Sigmoid colon (tissue), 4 donors: ENCODE results near the gene ABHD8.

Source experiments
- CTCF ChIP-seq, 4 experiments: fragments of 450-650 bp in 3 of 4; fragments of 200-600 bp in 1 of 4; IDR thresholded peaks; one replicate each; pipeline ENCODE4 v1.5.1; 2016 to 2019; ENCODE audit warnings: antibody characterized with exemption in 4 of 4, mild to moderate bottlenecking in 3 of 4, moderate library complexity in 2 of 4
- EP300 ChIP-seq, 4 donors: sonication (generic); formaldehyde crosslinking; IDR thresholded peaks; one replicate each; pipeline ENCODE4 v1.6.1; 2017; ENCODE audit warnings: antibody characterized with exemption in 4 of 4
- POLR2A ChIP-seq, 2 donors: fragments of 450-650 bp; IDR thresholded peaks; one replicate each; pipeline ENCODE4 v1.6.1; 2016; ENCODE audit warnings: antibody characterized with exemption in 2 of 2, mild to moderate bottlenecking in 2 of 2, moderate library complexity in 2 of 2

GRCh38 chr19:17262557-17262956, 40.7 kb downstream of the ABHD8 start:
- no peak for TF ChIP-seq CTCF (IDR thresholded peaks at IDR 0.05)
- no peak for TF ChIP-seq POLR2A (IDR thresholded peaks at IDR 0.05)
- TF ChIP-seq EP300 (IDR thresholded peaks at IDR 0.05): no peak
